A673 (cell line): ENCODE measurements around the gene SLC9A8.

ENCODE experiments used
- EZH2 ChIP-seq: fragments of 200-600 bp; sonication (generic); IDR thresholded peaks from 2 replicates; pipeline ENCODE4 v1.6.1; 2017; ENCODE audit warnings: borderline replicate concordance, low read depth, mild to moderate bottlenecking, mixed read lengths, antibody characterized with exemption, low read length; ENCODE audit not compliant: poor library complexity, severe bottlenecking
- TF ChIP-seq, protein P1 (sequence below): fragments of 300-800, 200-600 bp; sonication (generic); conservative IDR thresholded peaks from 2 replicates; pipeline ENCODE4 v1.5.1; 2017; ENCODE audit warnings: low read depth, mild to moderate bottlenecking, antibody characterized with exemption, low read length, moderate library complexity, mixed read lengths

DNA sequence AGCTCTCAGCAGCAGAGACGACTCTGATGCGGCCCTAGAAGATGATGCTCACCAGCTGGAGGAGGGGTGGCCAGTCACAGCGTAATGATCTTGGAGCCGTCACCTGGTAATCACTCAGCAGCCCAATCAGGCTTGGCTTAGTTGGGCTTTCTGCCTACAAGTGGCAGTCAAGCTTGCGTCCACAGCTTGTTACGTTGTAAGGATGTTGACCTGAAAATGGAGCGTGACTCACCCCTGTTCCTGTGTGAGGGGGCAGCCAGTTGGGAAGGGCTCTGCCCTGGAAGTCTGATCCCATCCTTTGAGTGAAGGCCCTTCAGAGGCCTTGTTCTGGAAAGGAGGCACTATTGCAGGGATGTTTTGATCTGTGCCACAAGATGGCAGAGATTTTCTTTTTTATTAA is 52.9 kb downstream of the SLC9A8 start:
- TF ChIP-seq, protein P1, sequence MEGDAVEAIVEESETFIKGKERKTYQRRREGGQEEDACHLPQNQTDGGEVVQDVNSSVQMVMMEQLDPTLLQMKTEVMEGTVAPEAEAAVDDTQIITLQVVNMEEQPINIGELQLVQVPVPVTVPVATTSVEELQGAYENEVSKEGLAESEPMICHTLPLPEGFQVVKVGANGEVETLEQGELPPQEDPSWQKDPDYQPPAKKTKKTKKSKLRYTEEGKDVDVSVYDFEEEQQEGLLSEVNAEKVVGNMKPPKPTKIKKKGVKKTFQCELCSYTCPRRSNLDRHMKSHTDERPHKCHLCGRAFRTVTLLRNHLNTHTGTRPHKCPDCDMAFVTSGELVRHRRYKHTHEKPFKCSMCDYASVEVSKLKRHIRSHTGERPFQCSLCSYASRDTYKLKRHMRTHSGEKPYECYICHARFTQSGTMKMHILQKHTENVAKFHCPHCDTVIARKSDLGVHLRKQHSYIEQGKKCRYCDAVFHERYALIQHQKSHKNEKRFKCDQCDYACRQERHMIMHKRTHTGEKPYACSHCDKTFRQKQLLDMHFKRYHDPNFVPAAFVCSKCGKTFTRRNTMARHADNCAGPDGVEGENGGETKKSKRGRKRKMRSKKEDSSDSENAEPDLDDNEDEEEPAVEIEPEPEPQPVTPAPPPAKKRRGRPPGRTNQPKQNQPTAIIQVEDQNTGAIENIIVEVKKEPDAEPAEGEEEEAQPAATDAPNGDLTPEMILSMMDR: no peak
- TF ChIP-seq EZH2: no peak
